Muscle layer of duodenum (tissue), 2 donors: ENCODE data around the gene KCNMA1.

ENCODE experiments used
- H3K27ac ChIP-seq: one replicate; pipeline ENCODE4 v1.7.0; 2013; ENCODE audit warnings: mild to moderate bottlenecking, low read length
- H3K27me3 ChIP-seq: one replicate; pipeline ENCODE4 v1.7.0; 2013; ENCODE audit warnings: low read depth, mild to moderate bottlenecking, control low read depth, low read length
- H3K36me3 ChIP-seq, 2 donors: one replicate each; pipeline ENCODE4 v1.7.0; 2013; ENCODE audit warnings: low read length in 2 of 2, control low read depth in 1 of 2, mild to moderate bottlenecking in 1 of 2; ENCODE audit not compliant: insufficient read depth in 2 of 2, control insufficient read depth in 1 of 2
- H3K4me1 ChIP-seq, 2 donors: one replicate each; pipeline ENCODE4 v1.7.0; 2013; ENCODE audit warnings: low read length in 2 of 2, mild to moderate bottlenecking in 2 of 2, control low read depth in 1 of 2, moderate library complexity in 1 of 2; ENCODE audit not compliant: insufficient read depth in 2 of 2, control insufficient read depth in 1 of 2
- H3K4me3 ChIP-seq, 2 donors: one replicate each; pipeline ENCODE4 v1.7.0; 2013; ENCODE audit warnings: low read length in 2 of 2, low read depth in 1 of 2, mild to moderate bottlenecking in 1 of 2
- H3K9me3 ChIP-seq, 2 donors: one replicate each; pipeline ENCODE4 v1.7.0; 2013; ENCODE audit warnings: low read length in 2 of 2, control low read depth in 1 of 2, mild to moderate bottlenecking in 1 of 2; ENCODE audit not compliant: control insufficient read depth in 1 of 2
- donor health status: healthy.

The KCNMA1 gene

DNA sequence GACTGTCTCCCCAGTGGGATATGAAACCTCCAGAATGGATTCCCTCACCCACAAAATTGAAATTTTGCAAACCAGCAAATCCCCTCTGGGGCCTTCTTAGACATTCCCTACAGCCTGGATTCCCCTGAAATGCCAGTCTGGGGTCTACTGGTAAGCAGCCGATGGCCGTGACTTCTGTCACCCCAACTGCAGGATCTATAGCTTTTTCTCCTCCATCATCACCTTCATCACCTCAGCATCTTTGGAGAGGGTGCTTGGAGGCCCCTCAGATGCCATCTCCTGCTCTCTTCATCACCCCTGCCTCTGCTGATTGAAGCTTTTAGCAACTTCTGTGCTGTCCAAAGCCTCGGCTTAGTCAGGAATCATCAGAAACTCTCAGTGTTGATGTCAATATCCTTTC lies 2.6 kb upstream of the KCNMA1 start:
- H3K4me3 ChIP-seq, result no peak overlapping the region
- peaks cover 16% of the 10 kb centered on the region for H3K27me3 ChIP-seq
- H3K27ac ChIP-seq, result no peak overlapping the region
- H3K36me3 ChIP-seq, result no peaks in the 10 kb centered on the region
- H3K4me1 ChIP-seq, result peaks cover 0 to 15% of the 10 kb centered on the region in 2 donors
- H3K9me3 ChIP-seq, result no peaks in the 10 kb centered on the region

DNA sequence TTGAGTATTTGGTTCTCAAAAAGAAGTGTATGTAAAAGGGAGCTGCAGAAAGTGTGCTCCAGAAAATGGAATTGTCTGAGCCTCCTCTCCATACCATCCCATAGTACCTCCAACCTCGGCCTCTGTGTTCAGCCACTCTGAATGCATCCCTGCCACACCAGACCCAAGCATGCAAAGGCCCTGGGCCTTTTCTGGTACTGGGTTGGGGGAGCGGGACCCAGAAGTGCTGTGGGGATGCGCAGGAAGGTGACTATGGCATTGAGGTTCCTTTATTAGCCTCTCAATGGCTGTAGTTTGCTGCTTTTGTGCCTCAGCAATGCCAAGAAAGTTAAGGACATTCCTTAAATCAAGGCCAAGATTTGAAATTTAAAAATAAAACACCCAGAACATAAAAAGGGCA lies 2.1 kb upstream of the KCNMA1 start:
- H3K9me3 ChIP-seq, result no peaks in the 10 kb centered on the region
- H3K27ac ChIP-seq, result no peak overlapping the region
- H3K4me1 ChIP-seq, result peaks cover 0 to 15% of the 10 kb centered on the region in 2 donors
- no peak overlapping the region for H3K4me3 ChIP-seq
- peaks cover 16% of the 10 kb centered on the region for H3K27me3 ChIP-seq
- no peaks in the 10 kb centered on the region for H3K36me3 ChIP-seq

DNA sequence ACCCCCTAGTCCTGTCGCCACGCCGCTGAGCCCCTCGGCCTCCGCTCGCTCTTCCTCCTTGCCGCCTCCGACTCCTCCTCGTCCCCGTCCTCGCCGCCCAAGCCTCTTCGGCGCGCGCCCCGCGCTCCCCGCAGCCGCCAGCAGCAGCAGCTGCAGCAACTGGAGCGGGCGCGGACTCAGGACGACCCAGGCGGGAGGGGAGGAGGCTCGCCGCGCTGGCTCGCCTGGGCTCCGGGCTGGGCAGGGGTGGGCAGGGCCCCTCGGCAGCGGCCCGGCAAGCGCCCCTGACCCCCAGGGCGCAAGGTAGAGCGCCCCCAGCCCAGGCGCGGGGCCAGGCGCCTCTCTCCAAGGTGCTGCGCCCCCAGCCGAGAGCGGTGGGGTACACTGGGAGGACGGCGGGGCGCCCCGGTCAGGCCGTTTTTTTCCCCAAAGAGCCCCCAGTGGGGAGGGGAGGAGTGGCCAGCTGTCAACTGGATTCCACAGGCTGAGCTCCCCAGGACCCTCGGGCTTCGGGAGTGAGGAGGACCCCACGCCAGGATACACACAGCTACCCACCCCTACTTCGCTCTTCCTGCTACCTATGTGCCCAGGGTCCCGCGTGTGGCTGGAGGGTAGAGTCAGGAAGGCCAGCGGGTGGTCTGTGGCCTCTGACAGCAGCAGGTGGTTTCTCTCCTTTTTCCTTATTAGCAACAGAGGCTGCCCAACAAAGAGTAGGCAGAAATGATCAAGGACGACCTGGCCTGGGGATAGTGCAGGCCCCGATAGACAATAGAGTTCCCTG lies 903 bp upstream of the KCNMA1 start:
- Histone ChIP-seq H3K9me3 (no peaks in the 10 kb centered on the region), H3K4me1 (peaks cover 0 to 15% of the 10 kb centered on the region in 2 donors), H3K27ac (no peak overlapping the region), H3K27me3 (peaks cover 16% of the 10 kb centered on the region), H3K4me3 (peak overlapping the region; percentile 21 to 78), H3K36me3 (no peaks in the 10 kb centered on the region)

DNA sequence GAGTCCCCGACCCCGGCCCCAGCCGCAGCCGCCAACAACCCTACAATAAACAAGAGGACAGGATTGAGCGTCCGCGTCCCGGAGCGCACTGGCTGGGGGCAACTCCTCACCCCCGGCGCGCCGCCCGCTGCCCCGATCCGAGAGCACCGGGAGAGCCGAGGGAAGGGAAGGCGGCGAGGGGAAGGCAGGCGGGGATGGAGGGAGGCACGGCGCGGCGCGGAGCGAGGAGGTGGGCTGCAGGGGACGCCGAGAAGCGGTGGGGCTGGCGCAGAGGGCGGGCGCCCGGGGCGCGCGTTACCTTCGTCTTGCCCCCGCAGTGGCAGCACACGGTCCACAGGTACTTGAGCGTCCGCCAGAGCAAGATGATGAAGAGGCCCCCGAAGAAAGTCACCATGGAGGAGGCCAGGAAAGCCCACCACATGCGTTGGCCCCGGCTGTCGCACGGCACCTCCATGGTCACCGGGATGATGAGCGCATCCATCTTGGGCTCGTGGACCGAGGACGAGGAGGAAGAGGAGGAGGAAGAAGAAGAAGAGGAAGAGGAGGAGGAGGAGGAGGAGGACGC lies 559 bp downstream of the KCNMA1 start:
- H3K4me3 ChIP-seq, result peak overlapping the region; percentile 45 to 84
- no peak overlapping the region for H3K27ac ChIP-seq
- H3K27me3 ChIP-seq, result peaks cover 16% of the 10 kb centered on the region
- no peaks in the 10 kb centered on the region for H3K36me3 ChIP-seq
- no peaks in the 10 kb centered on the region for H3K9me3 ChIP-seq
- peaks cover 0 to 15% of the 10 kb centered on the region in 2 donors for H3K4me1 ChIP-seq

DNA sequence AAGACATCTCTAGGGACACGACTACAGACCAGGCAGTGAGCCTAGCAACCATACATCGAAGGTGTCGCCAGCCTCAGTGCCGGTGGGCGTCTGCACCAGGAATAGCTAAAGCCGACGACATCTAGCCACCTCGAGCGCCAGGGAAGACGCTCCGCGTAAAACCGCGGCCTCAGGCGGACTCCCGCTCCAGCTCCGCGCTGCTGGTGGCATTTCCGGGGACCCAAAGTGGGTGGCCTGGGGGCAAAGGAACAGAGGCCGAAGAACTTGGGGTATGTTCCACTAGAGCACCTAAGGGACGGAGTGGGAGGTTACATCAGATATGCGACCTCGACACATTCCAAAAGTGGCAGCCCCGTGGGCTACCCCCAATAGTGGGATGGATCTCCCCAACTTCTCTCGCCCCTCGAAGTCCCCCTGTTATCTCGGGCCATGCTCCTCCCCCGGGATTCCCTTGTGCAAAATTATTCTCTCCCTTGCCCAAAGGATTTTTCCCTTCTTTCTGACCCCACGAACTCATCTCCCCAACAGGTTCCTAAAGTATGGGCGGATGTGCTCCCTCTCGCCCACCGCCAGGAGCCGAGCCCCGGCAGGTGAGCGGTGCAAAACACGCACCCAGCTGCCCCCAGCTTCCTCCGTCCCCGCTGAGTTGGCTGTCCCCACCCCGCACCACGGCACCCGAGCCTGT lies 1.2 kb downstream of the KCNMA1 start:
- Histone ChIP-seq H3K27me3 (peaks cover 16% of the 10 kb centered on the region), H3K36me3 (no peaks in the 10 kb centered on the region), H3K9me3 (no peaks in the 10 kb centered on the region), H3K27ac (peak overlapping the region; percentile 1), H3K4me3 (peak overlapping the region; percentile 45 to 84), H3K4me1 (peaks cover 0 to 12% of the 10 kb centered on the region in 2 donors)

DNA sequence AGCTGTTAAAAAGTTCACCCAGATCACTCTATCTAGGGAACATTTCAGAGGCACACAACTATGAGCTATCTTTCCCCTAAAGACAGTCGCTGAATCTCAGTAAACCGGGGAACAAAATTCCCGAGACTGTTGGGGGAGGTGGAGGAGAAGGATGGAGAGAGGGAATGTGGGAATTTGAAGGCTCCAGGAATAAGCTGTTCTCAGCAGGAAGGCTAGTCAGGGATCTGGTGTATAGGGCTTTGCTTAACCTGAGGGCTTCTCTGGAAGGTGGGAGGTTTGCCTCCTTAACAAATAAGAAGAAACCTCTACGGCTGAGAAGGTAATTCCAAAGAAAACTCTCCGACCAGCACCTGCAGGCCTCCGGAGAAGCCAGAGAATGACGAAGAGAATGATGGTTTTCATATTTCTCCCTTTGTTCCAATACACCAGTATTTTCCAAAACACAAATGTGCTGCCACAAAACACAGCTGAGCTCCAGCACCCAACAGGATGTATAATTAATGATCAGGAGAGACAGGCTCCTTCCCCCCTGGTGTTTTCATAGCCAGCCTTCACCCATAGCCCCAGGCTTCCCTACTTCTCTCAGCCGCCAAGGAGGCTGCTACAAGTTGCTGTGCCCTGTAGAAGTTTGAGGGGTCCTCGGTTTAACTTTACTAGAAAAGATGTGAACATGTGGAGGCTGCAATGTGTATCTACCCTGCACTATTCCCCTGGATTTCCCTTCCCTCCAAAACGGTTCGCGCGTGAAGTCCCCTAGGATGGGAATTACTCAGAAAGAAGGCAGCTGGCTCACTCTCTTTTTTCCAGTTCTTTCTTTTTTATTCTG lies 2.0 kb downstream of the KCNMA1 start:
- Histone ChIP-seq H3K27me3 (peaks cover 16% of the 10 kb centered on the region), H3K27ac (peak overlapping the region; percentile 1), H3K4me3 (peak overlapping the region; percentile 45 to 84)

DNA sequence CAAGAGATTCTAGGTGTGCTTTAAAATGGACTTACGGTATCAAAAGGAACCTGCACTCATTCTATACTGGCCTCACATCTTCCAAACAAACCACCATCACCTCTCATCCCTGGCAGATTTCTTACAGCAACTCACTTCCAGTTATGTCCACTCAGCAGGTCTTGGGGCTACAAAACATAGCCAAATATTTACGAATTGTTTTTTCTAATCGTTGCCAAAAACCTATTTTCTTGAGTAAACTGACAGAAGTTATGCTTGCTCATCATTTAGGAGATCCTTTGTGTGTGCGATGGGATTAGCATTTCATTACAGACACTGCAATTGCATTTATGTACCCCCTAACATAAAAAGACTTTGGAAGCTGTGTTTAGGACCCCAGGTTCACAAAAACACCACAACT lies 2.7 kb downstream of the KCNMA1 start:
- Histone ChIP-seq H3K9me3 (no peaks in the 10 kb centered on the region), H3K36me3 (no peaks in the 10 kb centered on the region), H3K4me3 (peak overlapping the region; percentile 45 to 84), H3K27ac (no peak overlapping the region), H3K27me3 (peaks cover 16% of the 10 kb centered on the region), H3K4me1 (peaks cover 0 to 22% of the 10 kb centered on the region in 2 donors)

More for the DNA sequence above, 2.0 kb downstream of the KCNMA1 start:
- H3K4me1 ChIP-seq, result peaks cover 0 to 15% of the 10 kb centered on the region in 2 donors
- H3K36me3 ChIP-seq, result no peaks in the 10 kb centered on the region
- no peaks in the 10 kb centered on the region for H3K9me3 ChIP-seq

DNA sequence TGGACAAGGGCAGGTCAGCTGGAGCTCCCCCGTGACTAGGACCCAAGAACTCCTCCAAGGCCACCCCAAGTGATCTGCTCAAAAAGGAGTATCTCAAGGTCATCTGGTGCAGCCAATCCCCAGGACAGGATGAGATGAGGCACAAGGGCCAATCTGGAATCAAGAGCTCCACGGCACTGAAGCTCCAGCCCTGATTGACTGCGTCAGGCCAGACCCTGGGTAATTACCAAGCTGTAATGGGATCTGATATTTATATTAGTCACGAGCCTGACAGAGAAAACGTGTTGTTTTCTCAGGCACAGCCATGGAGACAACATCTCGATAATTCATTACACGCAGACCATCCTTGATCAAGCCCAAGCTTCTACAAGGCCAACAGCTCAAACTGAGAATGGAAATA lies 4.2 kb downstream of the KCNMA1 start:
- no peaks in the 10 kb centered on the region for H3K9me3 ChIP-seq
- no peaks in the 10 kb centered on the region for H3K36me3 ChIP-seq
- H3K27me3 ChIP-seq, result peaks cover 16% of the 10 kb centered on the region
- H3K4me1 ChIP-seq, result peaks cover 0 to 21% of the 10 kb centered on the region in 2 donors
- H3K4me3 ChIP-seq, result no peak overlapping the region
- no peak overlapping the region for H3K27ac ChIP-seq

DNA sequence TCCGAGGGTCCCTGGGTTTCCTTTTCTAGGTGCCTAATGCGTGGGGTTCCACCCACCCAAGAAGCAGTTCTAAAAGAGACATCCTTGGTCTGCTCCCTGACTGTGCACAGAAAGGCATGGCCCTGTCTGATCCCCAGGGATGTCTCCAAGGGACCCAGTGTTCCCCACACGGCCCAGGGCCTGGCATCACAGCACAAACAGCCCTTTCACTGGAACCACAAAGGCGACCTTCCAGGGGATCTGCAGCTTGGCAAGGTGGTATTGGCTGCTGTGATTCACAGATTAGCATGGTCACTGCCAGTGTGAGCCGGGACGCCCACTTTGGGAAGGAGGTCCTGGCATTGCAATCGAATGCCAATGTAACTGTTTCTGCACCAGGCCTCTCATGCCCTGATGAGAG lies 6.4 kb downstream of the KCNMA1 start:
- H3K4me1 ChIP-seq, result peaks cover 0 to 19% of the 10 kb centered on the region in 2 donors
- no peak overlapping the region for H3K27ac ChIP-seq
- no peaks in the 10 kb centered on the region for H3K9me3 ChIP-seq
- peaks cover 10% of the 10 kb centered on the region for H3K27me3 ChIP-seq
- H3K36me3 ChIP-seq, result no peaks in the 10 kb centered on the region
- H3K4me3 ChIP-seq, result no peak overlapping the region

DNA sequence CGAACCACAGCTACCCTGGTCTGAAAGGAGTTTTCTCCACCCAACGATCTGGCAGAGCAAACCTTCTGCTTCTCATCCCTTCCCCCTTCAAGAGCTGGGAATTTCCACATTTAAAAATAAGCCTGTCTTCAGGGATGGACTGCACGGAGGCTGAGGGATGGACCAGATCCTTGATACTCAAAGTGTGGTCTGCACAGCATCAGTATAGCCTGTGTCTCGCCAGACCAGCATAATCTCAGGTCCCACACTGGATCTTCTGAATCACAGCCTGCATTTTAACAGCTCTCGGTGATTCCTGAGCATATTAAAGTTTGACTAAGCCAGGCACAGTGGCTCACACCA lies 7.1 kb downstream of the KCNMA1 start:
- Histone ChIP-seq H3K4me3 (no peak overlapping the region), H3K9me3 (no peaks in the 10 kb centered on the region), H3K27me3 (peaks cover 3% of the 10 kb centered on the region), H3K36me3 (no peaks in the 10 kb centered on the region), H3K4me1 (peaks cover 0 to 24% of the 10 kb centered on the region in 2 donors), H3K27ac (no peak overlapping the region)
